Measurements from ENCODE around the gene ATOH8. TPM values are rescaled to one million over a fixed set of nuclear protein-coding genes. Genes with fewer than 3 reads are reported as not detected.

ATOH8 gene
- total and polyA plus RNA-seq, 11 donors: 11.8 to 103 (median 19.0) TPM

GRCh38 chr2:85718885-85719492 lies 34.8 kb upstream of the ATOH8 start:
- H3K9me3 ChIP-seq: no peaks in the 10 kb centered on the region
- no peak overlapping the region for H3K4me3 ChIP-seq
- peak overlapping the region in 5 of 12 donors; percentile 8 to 60 (median 50) for H3K27ac ChIP-seq
- peaks cover 0 to 40% (median 9%) of the 10 kb centered on the region in 12 donors for H3K4me1 ChIP-seq
- WGBS, 4 donors: 84 to 87% (median 84%) methylated on average over 10 of the region's 10 CpGs
- ATAC-seq (peak in 3 of 4 donors; percentile 6 to 18 (median 14)), DNase-seq (peak in 1 of 5 donors; percentile 7)
- TF ChIP-seq POLR2A (IDR thresholded peaks at IDR 0.05): no peak
- no peak for TF ChIP-seq CTCF (IDR thresholded peaks at IDR 0.05)
- H3K27me3 ChIP-seq: no peaks in the 10 kb centered on the region
- no peaks in the 10 kb centered on the region for H3K36me3 ChIP-seq
- intact Hi-C loops (cut with DNase I): loop anchor here in 1 of 10 donors (5.0 kb wide), 1 partner anchor 358 kb away; no protein-coding TSS in a partner anchor

GRCh38 chr2:85719609-85720240 lies 34.1 kb upstream of the ATOH8 start:
- peak in 4 of 5 donors; percentile 41 to 83 (median 65) for DNase-seq

GRCh38 chr2:85720533-85720932 lies 33.3 kb upstream of the ATOH8 start:
- WGBS, 4 donors: 91 to 97% (median 94%) methylated on average over 1 of the region's 1 CpG

More at GRCh38 chr2:85719609-85720240, 34.1 kb upstream of the ATOH8 start:
- intact Hi-C loops (cut with DNase I): loop anchor here in 5 of 10 donors (5.0 to 10.0 kb wide), 3 partner anchors 355 to 365 kb away; no protein-coding TSS in a partner anchor
- peak overlapping the region in 5 of 12 donors; percentile 8 to 60 (median 50) for H3K27ac ChIP-seq
- H3K4me3 ChIP-seq: no peak overlapping the region
- ATAC-seq: peak; percentile 62 to 90 (median 83)
- peaks cover 0 to 40% (median 5%) of the 10 kb centered on the region in 12 donors for H3K4me1 ChIP-seq
- no peaks in the 10 kb centered on the region for H3K9me3 ChIP-seq
- TF ChIP-seq CTCF (IDR thresholded peaks at IDR 0.05) (no peak), POLR2A (IDR thresholded peaks at IDR 0.05) (no peak)
- H3K36me3 ChIP-seq: no peaks in the 10 kb centered on the region
- no peaks in the 10 kb centered on the region for H3K27me3 ChIP-seq
- WGBS, 4 donors: 64 to 79% (median 73%) methylated on average over 5 to 6 of the region's 6 CpGs

More at GRCh38 chr2:85720533-85720932, 33.3 kb upstream of the ATOH8 start:
- H3K9me3 ChIP-seq: no peaks in the 10 kb centered on the region
- H3K36me3 ChIP-seq: no peaks in the 10 kb centered on the region
- no peak overlapping the region for H3K4me3 ChIP-seq
- ATAC-seq (no peak), DNase-seq (no peak)
- intact Hi-C loops (cut with DNase I): loop anchor here in 4 of 10 donors (10.0 kb wide), 2 partner anchors 354 to 364 kb away; no protein-coding TSS in a partner anchor
- H3K27me3 ChIP-seq: no peaks in the 10 kb centered on the region
- no peak overlapping the region for H3K27ac ChIP-seq
- no peak for TF ChIP-seq CTCF (IDR thresholded peaks at IDR 0.05)
- TF ChIP-seq POLR2A (IDR thresholded peaks at IDR 0.05): no peak
- H3K4me1 ChIP-seq: peaks cover 0 to 40% (median 11%) of the 10 kb centered on the region in 12 donors

Measured in heart left ventricle (tissue), 16 donors.